Left kidney (tissue), 1 donor: ENCODE data around the gene BRDT. TPM values are rescaled to one million over a fixed set of nuclear protein-coding genes. Genes with fewer than 3 reads are reported as not detected.

Source experiments
- polyA plus RNA-seq: library from polyadenylated mRNA; unstranded; fragments of 120-200 nt; gene quantifications from one replicate; pipeline ENCODE4 v1.2.1, GENCODE V29; 2013; ENCODE audit not compliant: insufficient read length

BRDT gene
- polyA plus RNA-seq, 1 donor: not detected

Other genes starting within 250 kb of the BRDT start
- gene TGFBR3, start 63.2 kb upstream of the BRDT start, polyA plus RNA-seq: 112 TPM
- gene EPHX4, start 80.6 kb downstream of the BRDT start, polyA plus RNA-seq: 1.6 TPM
- 0.52 TPM for gene SETSIP, start 126.0 kb downstream of the BRDT start, polyA plus RNA-seq
- 9.0 TPM for gene BTBD8, start 130.9 kb downstream of the BRDT start, polyA plus RNA-seq